HCT116 (cell line): ENCODE measurements around the gene ZNF746. TPM values are rescaled to one million over a fixed set of nuclear protein-coding genes. Genes with fewer than 3 reads are reported as not detected.

ENCODE experiments used
- ATAC-seq: fragments of 200-7000 bp; cut with Tn5 transposase; 2 replicates; pipeline ENCODE4 v1.9.1; 2020; ENCODE audit warnings: mild to moderate bottlenecking, moderate library complexity
- BruUV-seq: library from RNA; stranded (reverse); fragments of 400-500 nt; replicated peaks from 2 replicates; lab custom pipeline; 2021; lab: Mats Ljungman, UMichigan
- CTCF ChIA-PET: fragments of 300-600 bp; sonication (Branson Sonifier 250); formaldehyde crosslinking; loops from one replicate; lab custom pipeline; 2021; ENCODE audit warnings: antibody characterized with exemption; lab: Charles Lee
- POLR2A ChIA-PET: fragments of 300-600, 350-600 bp; sonication (Branson Sonifier 250); formaldehyde crosslinking; loops from one replicate; lab custom pipeline; 2021; ENCODE audit warnings: antibody characterized with exemption; lab: Charles Lee
- RAD21 ChIA-PET, 2 experiments: fragments of 300-600 bp; sonication (Branson Sonifier 250); formaldehyde crosslinking; loops; one replicate each; lab custom pipeline; 2023; ENCODE audit warnings: low total read pairs in 2 of 2; ENCODE audit not compliant: uncharacterized antibody in 2 of 2, unreplicated experiment in 2 of 2, low non-redundant PET in 1 of 2; lab: Charles Lee
- DNase-seq: peaks from one replicate; pipeline ENCODE4 v3.0.0-alpha.2; 2010; ENCODE audit warnings: low read depth, low spot score
- H2AFZ ChIP-seq: fragments of 200-600 bp; shearing (Covaris generic), sonication (generic); 2 replicates; pipeline ENCODE4 v1.6.1; 2017; ENCODE audit warnings: low read depth, mixed run types, mixed read lengths, antibody characterized with exemption, low read length; ENCODE audit not compliant: poor library complexity, severe bottlenecking
- H3K27ac ChIP-seq: 2 replicates; pipeline ENCODE4 v1.5.1; 2012; ENCODE audit warnings: low read depth, low read length
- H3K27me3 ChIP-seq: fragments of 200-600 bp; sonication (generic); 2 replicates; pipeline ENCODE4 v1.6.1; 2016; ENCODE audit warnings: mixed run types, low read length, mixed read lengths; ENCODE audit not compliant: insufficient read depth
- H3K36me3 ChIP-seq, 2 experiments: fragments of 200-500 bp in 1 of 2; fragments of 200-600 bp in 1 of 2; sonication (Bioruptor generic) in 1 of 2; sonication (generic) in 1 of 2; 2 replicates each; pipeline versions ENCODE4 v1.5.1 to v1.6.1; 2014 to 2016; ENCODE audit warnings: low read length in 2 of 2, inconsistent platforms in 1 of 2, mixed read lengths in 1 of 2, mixed run types in 1 of 2; ENCODE audit not compliant: insufficient read depth in 2 of 2, control insufficient read depth in 1 of 2
- H3K4me1 ChIP-seq, 2 experiments: fragments of 200-600 bp in 1 of 2; sonication (generic) in 1 of 2; 2 replicates each; pipeline versions ENCODE4 v1.5.1 to v1.6.1; 2012 to 2017; ENCODE audit warnings: low read length in 2 of 2, inconsistent platforms in 1 of 2, mild to moderate bottlenecking in 1 of 2, mixed read lengths in 1 of 2, mixed run types in 1 of 2, moderate library complexity in 1 of 2; ENCODE audit not compliant: insufficient read depth in 2 of 2, control insufficient read depth in 1 of 2
- H3K4me2 ChIP-seq: fragments of 200-600 bp; sonication (generic); 2 replicates; pipeline ENCODE4 v1.6.1; 2017; ENCODE audit warnings: mixed run types, low read length, mixed read lengths
- H3K4me3 ChIP-seq, 2 experiments: fragments of 200-600 bp in 1 of 2; sonication (generic) in 1 of 2; replicated peaks in 1 of 2; 2 replicates each; pipeline ENCODE4 v1.5.1; 2011 to 2016; ENCODE audit warnings: low read length in 2 of 2, control low read depth in 1 of 2, low read depth in 1 of 2, mild to moderate bottlenecking in 1 of 2, mixed read lengths in 1 of 2, mixed run types in 1 of 2
- H3K79me2 ChIP-seq: fragments of 200-600 bp; sonication (generic); 2 replicates; pipeline ENCODE4 v1.6.1; 2017; ENCODE audit warnings: mild to moderate bottlenecking, mixed run types, low read length, moderate library complexity, mixed read lengths; ENCODE audit not compliant: insufficient read depth
- H3K9ac ChIP-seq: fragments of 200-600 bp; sonication (generic); 2 replicates; pipeline ENCODE4 v1.6.1; 2016; ENCODE audit warnings: low read length, mixed read lengths
- H3K9me2 ChIP-seq: fragments of 200-600 bp; sonication (generic), shearing (Covaris generic); 2 replicates; pipeline ENCODE4 v1.6.1; 2017; ENCODE audit warnings: mixed run types, mild to moderate bottlenecking, moderate library complexity; ENCODE audit not compliant: insufficient read depth
- H3K9me3 ChIP-seq, 2 experiments: fragments of 200-500 bp in 1 of 2; fragments of 200-600 bp in 1 of 2; sonication (Bioruptor generic) in 1 of 2; sonication (generic) in 1 of 2; 2 replicates each; pipeline ENCODE4 v1.6.1; 2014 to 2017; ENCODE audit warnings: low read length in 2 of 2, mixed read lengths in 2 of 2, inconsistent platforms in 1 of 2, low read depth in 1 of 2, mild to moderate bottlenecking in 1 of 2, mixed run types in 1 of 2, moderate library complexity in 1 of 2; ENCODE audit not compliant: control insufficient read depth in 1 of 2, insufficient read depth in 1 of 2
- H4K20me1 ChIP-seq: fragments of 200-600 bp; sonication (generic), shearing (Covaris generic); 2 replicates; pipeline ENCODE4 v1.6.1; 2017; ENCODE audit warnings: mixed run types, mild to moderate bottlenecking, moderate library complexity; ENCODE audit not compliant: insufficient read depth
- ATF3 ChIP-seq: IDR thresholded peaks from 2 replicates; pipeline ENCODE4 v1.6.1; 2012
- CBX3 ChIP-seq: IDR thresholded peaks from 2 replicates; pipeline ENCODE4 v1.6.1; 2012; ENCODE audit warnings: low read depth
- CTCF ChIP-seq, 3 experiments: fragments of 200-600 bp in 1 of 3; sonication (generic) in 1 of 3; IDR thresholded peaks in 2 of 3; conservative IDR thresholded peaks in 1 of 3; 2 replicates each; pipeline ENCODE4 v1.5.1; 2012 to 2017; ENCODE audit warnings: low read depth in 2 of 3, low read length in 2 of 3, antibody characterized with exemption in 1 of 3, borderline replicate concordance in 1 of 3, control low read depth in 1 of 3, mild to moderate bottlenecking in 1 of 3, mixed read lengths in 1 of 3, mixed run types in 1 of 3, moderate library complexity in 1 of 3; ENCODE audit not compliant: insufficient read depth in 1 of 3
- EGR1 ChIP-seq: IDR thresholded peaks from 2 replicates; pipeline ENCODE4 v1.6.1; 2012; ENCODE audit warnings: low read depth
- ELF1 ChIP-seq: IDR thresholded peaks from 2 replicates; pipeline ENCODE4 v1.6.1; 2012; ENCODE audit warnings: low read depth, borderline replicate concordance
- EZH2 ChIP-seq: fragments of 200-600 bp; sonication (generic); IDR thresholded peaks from 2 replicates; pipeline ENCODE4 v1.6.1; 2017; ENCODE audit warnings: antibody characterized with exemption, mixed run types
- FOSL1 ChIP-seq: IDR thresholded peaks from 2 replicates; pipeline ENCODE4 v1.6.1; 2012; ENCODE audit warnings: low read depth
- JUND ChIP-seq: IDR thresholded peaks from 2 replicates; pipeline ENCODE4 v1.6.1; 2012
- POLR2A ChIP-seq: IDR thresholded peaks from 2 replicates; pipeline ENCODE4 v1.7.0; 2011; ENCODE audit warnings: borderline replicate concordance; ENCODE audit not compliant: insufficient read depth, insufficient read length; ENCODE audit errors: extremely low read depth
- POLR2AphosphoS5 ChIP-seq: IDR thresholded peaks from 2 replicates; pipeline ENCODE4 v1.6.1; 2011; ENCODE audit warnings: mild to moderate bottlenecking, low read depth, low read length, moderate library complexity
- RAD21 ChIP-seq: IDR thresholded peaks from 2 replicates; pipeline ENCODE4 v1.6.1; 2012; ENCODE audit warnings: low read depth, mild to moderate bottlenecking
- SIN3A ChIP-seq: IDR thresholded peaks from 2 replicates; pipeline ENCODE4 v1.6.1; 2012; ENCODE audit warnings: low read depth
- SP1 ChIP-seq: IDR thresholded peaks from 2 replicates; pipeline ENCODE4 v1.6.1; 2012; ENCODE audit warnings: low read depth
- SRF ChIP-seq: IDR thresholded peaks from 2 replicates; pipeline ENCODE4 v1.6.1; 2012; ENCODE audit warnings: low read depth
- YY1 ChIP-seq: IDR thresholded peaks from 2 replicates; pipeline ENCODE4 v1.6.1; 2011; ENCODE audit warnings: low read length, low read depth, moderate library complexity, mild to moderate bottlenecking; ENCODE audit not compliant: insufficient replicate concordance; ENCODE audit errors: extremely low read depth
- ZBTB33 ChIP-seq: IDR thresholded peaks from 2 replicates; pipeline ENCODE4 v1.6.1; 2011; ENCODE audit warnings: mild to moderate bottlenecking, low read length, moderate library complexity; ENCODE audit not compliant: insufficient replicate concordance; ENCODE audit errors: extremely low read depth
- ZFX ChIP-seq: fragments of 450-650 bp; IDR thresholded peaks from 2 replicates; pipeline ENCODE4 v1.6.1; 2017
- ZNF274 ChIP-seq: fragments of 200-500 bp; sonication (Bioruptor generic); IDR thresholded peaks from 2 replicates; pipeline ENCODE4 v1.6.1; 2014; ENCODE audit warnings: mild to moderate bottlenecking, low read depth, low read length, inconsistent platforms
- intact Hi-C: fragments of 100-400 bp; cut with micrococcal nuclease; formaldehyde crosslinking; loops from 2 replicates; pipeline ENCODE4 v1.10.0; 2022
- total RNA-seq: library from RNA; stranded (reverse); gene quantifications from one replicate; pipeline ENCODE4 v1.2.1, GENCODE V29; 2021; ENCODE audit not compliant: unreplicated experiment

ZNF746 gene
- total RNA-seq, 1 experiment from 2014 or later, result 18.7 TPM

- TF ChIP-seq JUND, result no peak
- no peak for TF ChIP-seq ATF3
- TF ChIP-seq SRF, result no peak
- no peak for TF ChIP-seq POLR2AphosphoS5
- TF ChIP-seq RAD21, result no peak
- TF ChIP-seq EZH2, result no peak
- TF ChIP-seq SIN3A, result no peak
- TF ChIP-seq ELF1, result no peak
- TF ChIP-seq ZBTB33, result no peak
- no peak for TF ChIP-seq CBX3
- TF ChIP-seq ZNF274, result no peak
- no peak for TF ChIP-seq CTCF (IDR thresholded peaks at IDR 0.05 in 2 of 3, conservative IDR thresholded peaks at IDR 0.05 in 1 of 3; ENCODE audit: borderline replicate concordance in 1 of 3, insufficient read depth in 1 of 3, low read depth in 2 of 3, low read length in 2 of 3)
- TF ChIP-seq EGR1, result no peak
- TF ChIP-seq YY1, result no peak
- no peak for TF ChIP-seq POLR2A
- no peak for TF ChIP-seq FOSL1
- TF ChIP-seq SP1, result no peak
- TF ChIP-seq ZFX, result no peak
- TF ChIP-seq, all 23 proteins: peak for 0
- peaks cover 16% of the 10 kb centered on the region for H3K79me2 ChIP-seq
- no peak overlapping the region for H3K4me2 ChIP-seq
- H3K27ac ChIP-seq, result no peak overlapping the region
- no peaks in the 10 kb centered on the region for H3K9me2 ChIP-seq
- no peaks in the 10 kb centered on the region; a peak in 1 of 4 replicates for H3K4me1 ChIP-seq
- intact Hi-C loops, result no loop called here
- H2AFZ ChIP-seq, result no peak overlapping the region
- no peaks in the 10 kb centered on the region for H4K20me1 ChIP-seq
- no peaks in the 10 kb centered on the region for H3K27me3 ChIP-seq
- ChIA-PET RAD21 (no interaction called here), POLR2A (no interaction called here), CTCF (no interaction called here)
- no peak for DNase-seq
- peaks cover 11 to 41% of the 10 kb centered on the region in 2 experiments for H3K36me3 ChIP-seq
- no peak for ATAC-seq
- no peak overlapping the region for H3K4me3 ChIP-seq
- no peak overlapping the region for H3K9ac ChIP-seq
- H3K9me3 ChIP-seq, result no peaks in the 10 kb centered on the region
- BruUV-seq, result no TSS peak
These were observed 19.8 kb downstream of the ZNF746 start for GRCh38 chr7:149477494-149478443.
